Measurements from ENCODE around the gene COPS9. TPM values are rescaled to one million over a fixed set of nuclear protein-coding genes. Genes with fewer than 3 reads are reported as not detected.

The COPS9 gene
- 100 to 1,000 TPM; 110 to 121 TPM for total RNA-seq

DNA sequence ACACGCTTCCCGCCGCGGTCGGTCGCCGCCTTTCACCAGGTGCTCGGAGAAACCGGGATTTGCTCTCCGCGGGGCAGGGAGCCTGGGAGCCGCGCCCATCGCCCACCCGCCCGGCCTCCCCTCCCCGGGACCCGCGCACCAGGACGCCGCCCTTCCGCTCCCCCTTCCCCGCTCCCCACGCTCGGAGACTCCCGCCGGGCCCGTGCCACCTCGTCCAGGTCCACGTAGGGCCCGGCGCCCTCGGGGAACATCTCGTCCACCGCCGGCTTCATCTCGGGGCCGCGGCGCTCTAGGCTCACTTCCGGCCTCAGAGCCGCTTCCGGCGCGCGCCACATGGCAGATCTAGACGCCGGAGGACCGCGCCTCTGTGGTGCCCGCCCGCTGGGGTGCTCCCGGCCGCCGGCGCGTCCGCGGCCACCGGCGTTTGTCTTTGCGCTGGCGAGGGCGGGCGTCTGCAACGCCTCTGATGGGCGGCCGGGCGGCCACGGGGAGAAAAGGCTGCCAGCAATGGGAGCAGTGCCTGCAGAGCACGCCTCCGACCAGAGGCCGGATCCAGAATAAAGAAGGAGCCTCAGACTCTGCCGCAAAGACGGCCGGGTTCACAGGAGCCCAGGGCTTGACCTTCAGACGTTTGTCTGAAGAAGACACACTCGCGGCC is at the start of gene COPS9:
Gene COPS9 (minus strand): TSS at position 293 of the 658 bp plus-strand sequence. CDS start 21 bp downstream, at position 272.

DNA sequence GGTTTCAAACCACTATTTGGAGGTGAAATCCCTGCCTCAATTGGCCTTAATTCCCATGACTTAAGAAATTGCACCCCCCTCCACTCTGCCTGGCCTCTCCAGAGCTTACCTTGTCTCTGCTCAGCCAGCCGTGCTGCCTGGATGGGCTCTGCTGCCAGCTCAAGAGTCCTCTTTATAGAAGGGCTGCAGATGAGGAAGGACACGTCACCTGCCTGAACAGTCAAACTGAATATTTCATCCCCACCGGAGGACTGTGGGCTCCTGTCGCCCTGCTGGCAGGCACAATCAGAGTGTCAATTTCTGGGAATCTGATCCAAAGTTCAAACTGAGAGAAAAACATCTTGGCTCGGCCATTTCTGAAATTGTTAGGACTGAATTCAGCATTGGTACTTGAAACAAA is 4.4 kb upstream of the COPS9 start, which contains the start of gene OTOS:
Gene OTOS (minus strand): TSS at position 148 of the 400 bp plus-strand sequence. CDS start 332 bp downstream, outside the sequence.

Other genes with a start within 250 kb of the COPS9 start
- 100 to 1,000 TPM; 105 TPM for gene NDUFA10, start 111.0 kb downstream of the COPS9 start, total RNA-seq
- not detected for gene OR6B2, start 105.9 kb downstream of the COPS9 start, total RNA-seq
- not detected for gene OR6B3, start 82.8 kb downstream of the COPS9 start, total RNA-seq
- not detected for gene OTOS, start 4.4 kb upstream of the COPS9 start, total RNA-seq

Data from activated naive CD4-positive, alpha-beta T cell treated with anti-CD3 and anti-CD28 coated beads, Interleukin-2, amount 10 ng/mL, durations not matched to agents 5 hours and 36 hours (primary cell).